GM21390 (cell line): ENCODE measurements around the gene SORCS2.
"Not testable (repeated sequence)": the region's sequence is repeated elsewhere in the genome, so short reads cannot be mapped to it uniquely, and the experiment has no call there.

ENCODE experiments used
- ATAC-seq: cut with Tn5 transposase; IDR thresholded peaks from one replicate; pipeline ENCODE4 v1.9.1; 2021; ENCODE audit not compliant: unreplicated experiment

SORCS2 gene

DNA sequence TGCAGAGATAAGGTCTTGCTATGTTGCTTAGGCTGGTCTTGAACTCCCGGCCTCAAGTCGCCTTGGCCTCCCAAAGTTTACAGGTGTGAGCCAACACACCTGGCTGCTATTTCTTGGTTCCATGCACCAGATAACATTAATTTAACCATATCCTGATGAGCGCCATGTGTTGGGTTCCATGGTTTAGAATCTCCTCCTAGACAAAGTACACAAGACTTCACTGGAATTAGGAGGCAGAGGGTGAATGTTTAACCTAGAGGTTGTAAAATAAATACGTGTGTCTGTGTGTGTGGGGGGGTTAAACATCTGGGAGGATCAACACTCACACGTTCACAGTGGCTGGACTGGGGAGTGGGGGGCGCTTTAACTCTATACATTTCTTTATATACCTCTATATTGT, 32.4 kb upstream of the SORCS2 start:
- no peak for ATAC-seq

DNA sequence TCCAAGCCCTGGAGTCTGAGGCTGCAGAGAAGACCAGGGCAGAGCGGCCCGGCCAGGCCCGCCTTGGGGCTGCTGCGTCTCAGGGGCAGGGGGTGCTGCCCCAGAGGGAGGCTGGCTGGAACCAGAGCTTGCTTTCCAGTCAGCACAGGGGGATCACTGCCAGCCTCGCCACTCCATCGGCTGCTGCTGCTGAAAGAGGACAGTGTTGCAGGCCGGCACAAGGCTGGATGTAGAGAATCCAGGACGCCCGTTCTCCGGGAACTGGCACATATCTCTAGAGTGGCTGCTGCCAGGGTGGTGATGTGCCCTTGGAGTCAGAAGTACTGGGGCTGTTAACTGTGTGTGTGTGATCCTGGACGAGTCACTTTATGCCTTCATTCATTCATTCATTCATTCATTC, 31.9 kb upstream of the SORCS2 start:
- ATAC-seq, result no peak

- ATAC-seq, result no peak
Measured at GRCh38 chr4:7160951-7161440, 31.3 kb upstream of the SORCS2 start.

DNA sequence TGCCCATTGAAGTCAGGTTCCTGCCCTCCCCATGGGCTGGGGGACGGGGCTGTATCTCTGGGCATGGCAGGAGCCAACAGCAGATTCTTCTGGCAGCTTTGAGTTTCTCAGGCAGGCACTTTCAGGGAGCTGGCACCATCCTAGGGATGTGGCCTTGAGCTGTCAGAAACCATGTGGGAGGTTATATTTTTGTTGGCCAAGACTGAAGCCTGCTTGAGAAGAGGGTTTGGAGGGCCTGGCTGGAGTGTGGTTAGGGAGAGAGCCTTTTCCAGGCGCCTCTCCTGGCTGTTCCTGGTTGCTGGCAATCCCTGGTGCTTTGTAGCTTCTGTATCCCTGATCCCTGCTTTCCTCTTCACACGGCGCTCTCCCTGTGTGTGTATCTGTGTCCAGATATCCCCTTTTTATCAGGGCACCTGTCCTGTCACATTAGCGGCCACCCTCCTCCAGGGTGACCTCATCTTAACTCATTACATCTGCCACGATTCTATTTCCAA, 30.6 kb upstream of the SORCS2 start:
- ATAC-seq, result no peak

DNA sequence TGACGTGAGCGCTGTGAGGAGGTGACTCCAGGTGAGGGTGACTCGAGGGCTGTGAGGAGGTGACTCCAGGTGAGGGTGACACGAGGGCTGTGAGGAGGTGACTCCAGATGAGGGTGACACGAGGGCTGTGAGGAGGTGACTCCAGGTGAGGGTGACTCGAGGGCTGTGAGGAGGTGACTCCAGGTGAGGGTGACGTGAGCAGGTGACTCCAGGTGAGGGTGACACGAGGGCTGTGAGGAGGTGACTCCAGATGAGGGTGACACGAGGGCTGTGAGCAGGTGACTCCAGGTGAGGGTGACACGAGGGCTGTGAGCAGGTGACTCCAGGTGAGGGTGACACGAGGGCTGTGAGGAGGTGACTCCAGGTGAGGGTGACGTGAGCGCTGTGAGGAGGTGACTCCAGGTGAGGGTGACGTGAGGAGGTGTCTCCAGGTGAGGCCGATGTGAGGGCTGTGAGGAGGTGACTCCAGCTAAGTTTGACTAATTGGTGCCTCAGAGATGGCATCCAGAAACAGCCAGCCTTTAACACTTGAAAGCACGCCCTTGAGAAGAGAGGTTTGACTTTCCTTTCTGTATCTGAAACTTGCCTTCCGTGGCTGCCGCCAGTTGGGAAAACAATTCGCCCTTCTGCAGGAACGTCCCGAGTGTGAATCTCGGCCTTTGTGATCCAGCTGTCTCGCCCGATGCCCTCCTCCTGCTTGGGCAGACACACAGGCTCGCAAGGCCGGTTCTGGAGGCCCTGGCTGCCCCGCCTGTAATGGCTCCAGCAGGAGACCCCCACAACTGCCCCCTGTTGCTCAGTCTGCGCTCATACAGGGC, 27.1 kb upstream of the SORCS2 start:
- ATAC-seq, result not testable (repeated sequence)

DNA sequence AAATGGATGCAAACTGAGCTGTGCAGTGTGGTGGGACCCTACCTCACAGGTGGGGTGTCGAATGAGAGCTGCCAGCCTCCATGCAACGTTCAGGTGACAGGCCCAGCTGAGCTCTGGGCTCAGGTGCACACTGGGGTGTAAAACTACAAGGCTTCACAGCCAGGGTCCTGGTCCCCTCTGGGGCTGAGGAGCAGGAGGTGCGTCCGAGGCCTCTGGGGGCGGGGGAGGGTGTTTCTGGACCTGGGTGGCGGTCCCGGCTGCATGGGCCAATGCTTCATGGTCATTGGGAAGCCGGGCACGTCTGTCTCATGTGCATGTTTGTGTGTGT, 26.5 kb upstream of the SORCS2 start:
- no peak for ATAC-seq

DNA sequence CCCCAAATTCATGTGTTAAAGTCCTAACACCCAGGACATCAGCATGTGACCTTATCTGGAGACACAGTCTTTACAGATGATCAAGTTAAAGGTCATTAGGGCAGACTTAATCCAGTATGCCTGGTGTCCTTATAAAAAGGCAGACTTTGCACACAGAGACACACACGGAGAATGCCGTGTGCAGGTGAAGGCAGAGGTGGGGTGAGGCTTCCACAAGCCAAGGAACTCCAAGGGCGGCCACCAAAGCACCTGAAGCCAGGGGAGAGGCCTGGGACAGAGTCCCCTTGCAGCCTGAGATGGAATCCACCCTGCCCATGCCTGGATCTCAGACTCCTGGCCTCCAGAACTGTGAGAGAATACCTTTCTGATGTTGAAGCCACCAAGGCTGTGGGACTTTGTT, 26.1 kb upstream of the SORCS2 start:
- ATAC-seq, result no peak

DNA sequence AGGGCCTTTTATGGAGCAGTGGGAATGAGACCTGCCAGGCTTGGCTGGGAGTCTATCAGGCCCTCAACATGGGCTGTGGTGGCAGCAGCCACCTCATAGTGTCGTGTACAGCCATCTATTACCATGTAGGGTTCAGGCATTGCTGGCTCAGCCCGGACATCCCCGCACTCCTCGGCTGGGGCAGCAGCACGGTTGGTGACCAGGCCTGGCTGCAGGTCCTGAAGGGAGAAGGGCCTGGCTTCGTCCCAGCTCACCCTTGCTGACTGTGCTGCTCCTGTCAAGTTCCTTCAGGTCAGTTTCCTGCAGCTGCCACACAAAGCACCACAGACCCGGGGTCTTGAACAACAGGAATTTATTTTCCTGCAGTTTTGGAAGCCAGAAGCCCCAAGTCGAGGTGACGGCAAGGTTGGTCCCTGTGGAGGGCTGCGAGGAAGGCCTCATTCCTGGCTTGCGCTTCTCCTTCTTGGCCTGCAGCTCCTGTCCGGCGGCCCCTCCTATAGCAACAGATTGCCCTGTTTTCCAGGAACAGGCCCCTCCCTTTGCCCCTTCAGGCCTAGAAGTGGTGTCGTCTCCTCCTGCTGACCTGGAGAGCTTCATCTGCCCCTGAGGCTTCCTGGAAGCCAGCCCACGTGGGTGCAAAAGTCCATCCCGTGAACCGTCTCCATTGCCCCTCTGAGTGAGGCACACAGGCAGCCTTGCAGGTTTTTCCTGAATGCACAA, 25.2 kb upstream of the SORCS2 start:
- no peak for ATAC-seq

DNA sequence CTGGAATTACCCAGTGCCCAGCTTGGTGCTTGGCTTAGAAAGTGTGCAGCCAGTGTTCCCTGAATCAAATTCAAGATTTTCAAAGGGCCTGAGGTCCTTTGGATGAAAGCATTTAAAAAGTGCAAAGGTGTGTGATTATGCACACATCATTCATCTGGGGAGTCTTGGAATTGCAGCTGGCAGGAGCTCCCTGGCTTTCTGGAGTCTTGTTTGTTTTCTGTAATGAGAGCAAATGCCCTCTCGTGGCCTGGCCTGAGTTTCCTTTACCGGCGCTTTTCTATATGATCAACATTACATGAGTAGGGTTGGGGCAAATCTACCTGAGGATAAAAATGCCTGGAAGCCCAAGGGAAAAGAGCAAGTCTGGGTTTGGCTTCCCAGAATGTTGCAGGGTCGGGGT, 24.6 kb upstream of the SORCS2 start:
- no peak for ATAC-seq

DNA sequence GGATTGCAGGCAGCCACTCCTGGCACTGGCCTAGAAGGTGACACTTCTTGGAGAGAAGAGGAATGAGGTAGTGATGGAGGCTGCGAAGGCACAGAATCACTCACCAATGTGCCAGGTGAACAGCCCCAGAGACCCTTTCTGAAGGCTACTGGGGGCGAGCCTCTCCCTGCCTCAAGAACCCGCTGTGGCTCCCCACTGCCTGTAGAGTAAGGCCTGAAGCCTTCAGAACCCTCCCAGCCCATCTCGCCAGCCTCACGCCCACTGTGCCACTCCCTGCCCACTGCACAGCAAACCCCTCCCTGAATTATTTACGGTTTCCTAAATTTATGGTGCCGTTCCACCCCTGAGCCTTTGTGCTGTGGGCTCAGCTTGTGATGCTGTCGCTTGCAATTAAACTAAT, 24.2 kb upstream of the SORCS2 start:
- ATAC-seq, result no peak

GRCh38 chr4:7169134-7169533, 23.2 kb upstream of the SORCS2 start:
- ATAC-seq, result no peak

- ATAC-seq, result no peak
Measured at GRCh38 chr4:7170012-7170411, 22.3 kb upstream of the SORCS2 start.

DNA sequence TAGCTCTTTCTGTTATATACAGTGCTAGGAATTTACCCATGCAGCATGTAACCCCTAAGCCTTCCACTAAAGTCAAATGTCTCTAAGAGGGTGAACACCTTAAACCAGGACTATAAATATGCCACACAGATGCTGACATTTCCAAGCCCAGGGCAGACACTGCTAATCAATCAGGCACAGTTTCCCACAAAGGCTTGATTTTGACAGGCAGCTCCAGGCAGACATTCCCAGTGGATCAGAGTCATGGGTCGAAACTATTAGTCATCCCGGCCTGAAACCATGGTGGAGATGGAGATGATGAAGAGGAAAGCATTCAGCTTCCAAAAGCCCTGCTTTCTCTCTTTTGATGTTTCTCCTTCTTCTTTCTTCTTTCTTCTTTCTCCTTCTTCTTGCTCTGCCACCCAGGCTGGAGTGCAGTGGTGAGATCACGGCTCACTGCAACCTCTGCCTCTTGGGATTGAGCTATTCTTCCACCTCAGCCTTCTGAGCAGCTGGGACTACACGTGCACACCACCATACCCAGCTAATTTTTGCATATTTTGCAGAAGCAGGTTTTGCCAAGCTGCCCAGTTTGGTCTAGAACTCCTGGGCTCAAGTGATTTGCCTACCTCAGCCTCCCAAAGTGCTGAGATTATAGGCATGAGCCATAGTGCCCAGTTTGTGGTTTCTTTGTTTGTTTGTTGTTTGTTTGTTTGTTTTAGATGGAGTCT, 21.0 kb upstream of the SORCS2 start:
- ATAC-seq, result no peak

GRCh38 chr4:7172508-7172907, 19.8 kb upstream of the SORCS2 start:
- no peak for ATAC-seq

GRCh38 chr4:7172946-7173345, 19.4 kb upstream of the SORCS2 start:
- ATAC-seq, result no peak

- ATAC-seq, result no peak
Measured at GRCh38 chr4:7173841-7174449, 18.4 kb upstream of the SORCS2 start.

DNA sequence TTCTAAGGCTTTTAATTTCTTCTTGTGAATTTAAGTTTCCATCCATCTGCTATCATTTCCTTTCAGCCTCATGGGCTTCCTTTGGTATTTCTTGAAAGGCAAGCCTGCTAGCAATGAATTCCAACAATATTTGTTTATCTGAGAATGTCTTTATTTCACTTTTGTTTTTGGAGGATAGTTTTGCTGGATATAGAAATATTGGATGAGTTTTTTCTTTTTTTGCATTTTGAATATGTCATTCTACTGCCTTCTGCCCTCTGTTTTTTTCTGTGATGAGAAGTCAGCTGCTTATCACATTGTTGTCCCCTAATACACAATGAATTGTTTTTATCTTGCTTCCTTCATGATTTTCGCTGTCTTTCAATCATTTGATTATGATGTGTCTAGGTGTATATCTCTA, 13.2 kb upstream of the SORCS2 start:
- ATAC-seq, result no peak

- ATAC-seq, result no peak
Measured at GRCh38 chr4:7180938-7181337, 11.4 kb upstream of the SORCS2 start.

GRCh38 chr4:7182616-7183015, 9.7 kb upstream of the SORCS2 start:
- ATAC-seq, result no peak

DNA sequence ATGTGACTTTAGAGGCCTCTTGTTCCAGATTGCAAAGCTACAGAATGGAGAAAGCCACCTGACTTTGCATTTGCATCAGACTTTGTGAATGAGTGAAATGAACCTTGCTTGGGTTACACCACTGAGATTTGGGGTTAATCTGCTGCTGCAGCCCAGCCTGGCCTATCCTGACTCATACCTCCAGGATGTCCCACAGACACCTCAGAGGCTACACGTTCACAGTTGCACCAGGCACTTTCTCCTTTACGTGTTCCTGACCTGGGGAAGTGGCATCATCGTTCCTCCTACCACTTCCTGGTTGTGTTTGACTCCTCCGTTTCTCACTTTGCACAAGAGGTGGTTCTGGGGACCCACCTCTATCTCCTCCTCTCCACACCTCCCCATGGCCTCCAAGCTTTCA, 9.2 kb upstream of the SORCS2 start:
- ATAC-seq, result no peak

GRCh38 chr4:7183780-7184460, 8.4 kb upstream of the SORCS2 start:
- ATAC-seq, result no peak
